GM19468 (cell line): ENCODE measurements around the gene CARNS1.

Source experiments
- ATAC-seq: cut with Tn5 transposase; IDR thresholded peaks from one replicate; pipeline ENCODE4 v1.9.1; 2021; ENCODE audit warnings: mild to moderate bottlenecking, moderate library complexity, moderate number of reproducible peaks; ENCODE audit not compliant: unreplicated experiment; ENCODE audit errors: extremely low read depth

Gene CARNS1

DNA sequence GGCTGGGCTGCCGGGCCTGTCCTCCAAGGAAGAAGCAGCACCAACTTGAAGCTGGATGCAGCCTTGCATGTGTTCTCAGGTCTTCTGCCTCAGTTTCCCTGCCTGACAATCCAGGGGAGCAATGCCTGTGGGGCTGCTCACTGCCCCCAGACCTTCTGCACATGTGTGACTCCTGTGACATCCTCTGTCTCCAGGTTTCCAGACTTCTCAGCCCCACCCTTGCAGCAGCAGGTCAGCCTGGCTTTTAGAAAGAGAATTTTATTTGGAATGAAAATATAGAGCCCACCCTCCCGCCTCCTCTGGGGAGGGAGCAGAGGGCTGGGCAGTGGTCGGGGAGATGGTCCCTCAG, 22.3 kb downstream of the CARNS1 start:
- ATAC-seq = no peak

DNA sequence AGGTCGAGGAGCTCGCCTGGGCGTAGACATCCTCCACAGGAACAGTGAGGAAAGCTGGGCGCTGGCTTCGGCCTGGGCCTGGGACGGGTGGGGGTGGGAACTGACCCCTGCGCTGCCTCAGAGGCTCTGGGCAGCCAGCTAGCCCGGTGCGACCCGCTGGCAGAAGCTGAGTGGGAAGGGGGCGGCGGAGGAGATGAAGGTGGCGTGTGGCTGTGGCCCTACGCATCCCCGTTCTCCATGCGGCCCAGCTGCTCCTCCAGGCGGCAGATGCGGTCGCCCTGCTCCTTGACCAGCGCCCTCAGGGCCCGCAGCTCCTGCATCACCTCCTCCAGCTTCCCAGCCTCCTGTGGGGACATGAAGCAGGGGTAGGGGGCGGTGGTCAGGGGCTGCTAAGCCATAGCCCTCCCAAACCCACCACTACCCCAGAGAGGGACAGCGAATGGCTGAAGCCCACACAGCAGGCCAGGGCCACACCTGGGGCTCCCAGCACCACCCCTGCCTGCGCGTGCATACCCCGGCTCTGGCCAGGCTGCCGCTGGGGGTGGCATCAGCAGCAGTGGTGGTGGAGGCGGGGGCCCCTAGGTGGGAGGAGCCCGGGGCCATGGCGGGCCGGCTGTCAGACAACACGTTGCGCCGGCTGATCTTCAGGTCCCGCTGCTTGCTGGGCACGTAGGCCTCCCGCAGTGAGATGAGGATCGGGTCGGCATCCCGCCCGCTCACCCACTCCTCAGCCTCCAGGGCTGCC, 22.9 kb downstream of the CARNS1 start:
- ATAC-seq = no peak

DNA sequence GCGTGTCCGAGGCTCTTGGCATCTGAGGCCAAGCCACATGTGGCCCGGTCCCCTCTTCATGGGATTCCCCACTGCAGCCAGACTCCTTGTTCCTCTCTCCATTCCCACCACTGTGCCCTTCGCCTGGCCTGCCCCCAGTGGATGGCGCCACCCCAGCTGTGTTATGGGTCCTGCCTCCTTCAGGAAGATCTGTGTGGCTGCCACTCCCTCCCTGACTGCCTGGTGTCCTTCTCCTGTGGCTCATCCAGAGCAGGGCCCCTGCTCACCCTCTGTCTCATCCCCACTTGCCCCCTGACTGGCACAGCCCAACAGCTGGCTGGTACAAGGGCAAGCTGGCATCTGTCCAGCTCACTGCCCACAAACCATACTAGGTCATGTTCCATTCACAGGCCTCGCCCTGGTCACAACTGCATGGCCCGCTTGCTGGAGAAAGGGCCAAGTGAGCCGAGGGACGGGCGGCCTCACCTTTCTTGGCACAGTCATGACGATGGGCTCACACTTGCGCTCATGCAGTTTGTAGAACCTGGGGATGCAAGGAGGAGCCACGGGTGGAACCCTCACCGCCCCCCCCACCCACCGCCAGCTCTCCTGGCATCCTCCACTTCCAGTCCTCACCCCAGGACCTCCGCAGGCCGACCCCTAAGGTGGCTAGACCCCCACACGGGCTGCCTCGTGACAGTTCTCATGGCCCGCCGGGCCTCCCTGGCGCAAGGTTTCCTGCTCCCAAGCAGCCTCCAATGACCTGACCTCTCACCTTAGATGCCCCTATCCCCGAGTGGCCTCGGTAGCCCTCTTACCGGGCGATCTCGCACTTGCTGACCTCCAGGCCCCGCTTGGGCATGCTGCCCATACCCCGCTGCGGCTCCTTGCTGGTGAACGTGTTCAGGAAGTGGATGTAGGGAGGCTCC, 24.1 kb downstream of the CARNS1 start:
- no peak for ATAC-seq

DNA sequence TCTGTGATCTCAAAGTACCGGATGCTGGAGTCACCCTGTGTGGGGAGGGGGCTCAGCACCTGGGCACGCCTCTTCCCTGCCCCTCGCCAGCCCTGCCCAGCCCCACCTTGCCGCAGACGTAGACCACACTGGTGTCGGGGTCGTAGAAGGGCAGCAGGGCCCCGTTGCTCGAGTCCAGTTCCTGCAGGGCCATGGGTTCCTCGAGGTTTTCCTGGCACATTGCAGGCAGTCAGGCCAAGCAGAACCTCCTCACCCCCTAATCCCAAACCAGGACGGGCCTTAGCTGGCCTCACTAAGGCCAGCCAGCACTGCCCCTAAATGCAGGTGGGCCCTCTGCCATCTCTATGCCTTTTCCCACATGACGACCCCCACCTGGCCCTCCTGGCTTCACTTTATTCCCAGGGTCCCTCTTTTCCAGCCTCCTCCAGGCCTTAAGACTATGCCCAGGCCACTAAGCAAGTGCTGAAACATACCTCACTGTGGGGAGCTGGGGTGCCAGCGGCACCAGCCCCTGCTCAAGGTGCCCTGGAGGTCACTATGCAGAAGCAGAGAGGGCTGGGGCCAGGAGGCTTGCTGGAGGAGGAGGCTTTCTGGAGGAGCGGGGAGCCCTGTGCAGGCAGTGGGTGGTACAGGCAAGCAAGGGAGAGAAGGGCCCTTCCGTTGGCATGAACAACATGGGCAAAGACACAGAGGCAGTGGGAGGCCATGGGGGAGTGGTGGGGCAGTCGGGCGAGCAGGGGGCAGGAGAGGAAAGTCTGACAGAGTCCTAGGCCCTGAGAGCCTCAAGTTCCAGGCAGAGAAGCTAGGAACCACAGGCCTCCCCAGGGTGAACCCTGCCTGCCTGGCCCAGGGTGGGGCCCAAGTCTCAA, 25.0 kb downstream of the CARNS1 start:
- ATAC-seq = no peak

DNA sequence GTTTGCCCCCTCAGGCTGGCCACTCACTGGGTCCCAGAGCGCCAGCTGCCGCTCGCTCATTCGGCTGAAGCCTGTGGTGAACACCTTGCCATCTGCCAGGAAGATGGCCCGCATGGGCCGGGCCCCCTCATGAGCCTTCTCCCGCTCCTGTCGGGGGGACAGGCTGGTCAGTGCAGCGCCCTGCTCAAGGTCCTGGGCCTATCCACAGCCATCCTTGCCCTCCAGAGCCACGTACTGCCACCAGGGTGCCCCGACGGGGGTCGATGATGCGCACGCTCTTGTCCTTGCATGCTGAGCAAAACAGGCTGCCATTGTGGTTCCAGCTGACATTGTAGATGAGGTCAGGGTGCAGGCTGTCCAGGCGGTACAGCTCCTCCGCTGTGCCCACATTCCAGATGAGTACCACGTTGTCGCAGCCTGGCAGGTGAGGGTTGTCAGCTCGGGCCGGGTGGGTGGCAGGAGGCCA, 25.7 kb downstream of the CARNS1 start:
- ATAC-seq = no peak

DNA sequence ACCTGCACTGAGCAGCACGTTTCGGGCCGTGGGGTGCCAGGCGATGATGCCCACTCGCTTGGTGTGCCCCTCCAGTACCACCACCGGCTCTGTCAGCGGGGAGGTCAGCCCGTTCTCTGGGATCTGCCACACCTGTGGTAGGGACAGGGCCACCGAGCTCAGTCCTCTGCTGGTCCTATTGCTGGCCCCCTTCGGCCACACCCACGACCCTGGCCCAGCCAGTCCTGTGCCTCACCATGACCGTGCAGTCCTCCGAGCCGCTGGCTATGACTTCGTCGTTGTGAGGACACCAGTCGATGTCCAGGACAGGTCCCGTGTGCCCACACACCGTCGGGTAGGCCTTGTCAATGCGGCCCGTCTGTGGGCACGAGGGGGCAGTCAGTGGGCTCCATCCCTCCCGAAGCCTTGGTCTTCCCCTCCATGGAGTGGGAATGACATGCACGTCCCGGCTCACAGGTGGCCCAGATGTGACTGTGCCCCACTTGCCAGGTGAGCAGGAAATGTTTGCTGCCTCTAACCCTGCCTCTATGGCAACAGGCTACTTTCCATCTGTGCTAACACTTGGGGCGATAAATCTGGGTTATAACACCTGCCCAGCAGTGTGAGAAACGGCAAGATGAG, 26.4 kb downstream of the CARNS1 start:
- no peak for ATAC-seq

DNA sequence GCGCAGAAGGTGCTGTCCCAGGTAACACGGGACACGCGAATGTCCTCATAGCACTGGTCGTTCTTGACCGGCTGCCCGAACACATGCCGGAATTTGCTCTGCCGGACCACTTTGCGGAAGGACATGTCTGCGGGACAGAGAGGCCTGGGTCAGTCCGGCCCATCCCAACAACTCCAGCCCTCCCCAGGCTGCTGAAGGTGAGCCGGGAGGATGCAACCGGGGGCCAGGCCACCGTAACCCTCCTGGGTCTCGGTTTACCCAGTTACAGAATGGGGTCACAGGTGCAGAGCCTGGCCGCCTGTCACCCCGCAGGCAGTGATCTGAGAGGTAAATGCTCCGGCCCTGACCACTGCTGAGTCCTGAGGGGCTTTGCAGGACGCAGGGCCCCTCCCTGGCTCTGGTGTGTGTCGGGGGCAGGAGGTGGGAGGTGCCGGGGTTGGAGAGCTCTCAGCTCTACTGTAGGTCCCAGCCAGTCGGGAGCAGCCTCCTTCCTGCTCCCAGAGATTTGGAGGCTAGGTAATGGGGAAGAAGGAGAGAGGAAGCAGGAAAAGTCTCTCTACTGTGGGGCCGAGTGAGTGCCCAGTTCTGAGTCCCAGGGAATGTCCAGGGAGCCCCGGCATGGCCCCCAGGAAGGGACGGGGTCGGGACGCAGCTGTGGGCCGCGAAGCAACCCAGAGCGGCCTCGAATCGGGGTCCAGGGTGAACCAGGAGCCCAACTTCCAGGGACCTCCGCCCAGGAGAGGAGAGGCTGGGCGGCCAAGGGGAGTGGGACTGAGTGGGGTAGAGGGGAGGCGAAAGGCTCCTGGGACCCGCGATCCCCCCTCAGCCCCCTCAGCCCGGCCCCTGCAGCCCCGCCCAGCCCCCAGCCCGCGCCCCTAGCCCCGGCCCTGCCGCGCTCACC, 27.3 kb downstream of the CARNS1 start:
- ATAC-seq = no peak

DNA sequence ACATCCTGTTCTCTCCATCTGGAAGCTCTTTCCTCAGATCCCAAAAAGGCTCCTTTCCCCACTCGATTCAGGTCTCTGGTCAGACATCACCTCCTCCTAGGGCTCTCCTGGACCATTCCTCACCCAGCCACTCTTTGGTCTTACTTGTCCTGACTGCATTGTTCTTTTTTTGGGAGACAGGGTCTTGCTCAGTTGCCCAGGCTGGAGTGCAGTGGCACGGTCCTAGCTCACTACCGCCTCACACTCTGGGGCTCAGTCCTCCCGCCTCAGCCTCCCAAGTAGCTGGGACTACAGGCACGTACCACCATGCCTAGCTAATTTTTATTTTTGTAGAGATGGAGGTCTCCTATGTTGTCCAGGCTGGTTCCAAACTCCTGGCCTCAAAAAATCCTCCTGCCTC, 30.0 kb downstream of the CARNS1 start:
- ATAC-seq = no peak

DNA sequence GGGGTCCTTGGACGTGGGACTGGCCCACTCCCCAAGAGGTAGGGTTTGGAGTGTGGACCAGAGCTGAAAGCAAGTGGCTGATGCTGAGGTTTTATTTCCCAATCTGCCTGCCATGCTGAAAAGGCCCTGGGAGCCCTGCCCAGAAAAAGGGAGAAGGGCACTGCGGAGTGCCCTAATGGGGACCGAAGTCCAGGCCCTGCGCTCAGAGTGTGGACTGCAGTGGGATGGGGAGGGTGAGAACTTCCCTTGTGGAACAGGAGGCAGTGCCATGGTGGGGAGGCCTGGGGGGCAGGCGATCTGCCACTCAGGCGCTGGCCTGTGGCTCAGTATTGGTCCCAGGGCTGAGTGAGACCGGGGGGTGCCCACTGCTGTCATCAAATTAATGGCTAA, 32.7 kb downstream of the CARNS1 start:
- no peak for ATAC-seq

DNA sequence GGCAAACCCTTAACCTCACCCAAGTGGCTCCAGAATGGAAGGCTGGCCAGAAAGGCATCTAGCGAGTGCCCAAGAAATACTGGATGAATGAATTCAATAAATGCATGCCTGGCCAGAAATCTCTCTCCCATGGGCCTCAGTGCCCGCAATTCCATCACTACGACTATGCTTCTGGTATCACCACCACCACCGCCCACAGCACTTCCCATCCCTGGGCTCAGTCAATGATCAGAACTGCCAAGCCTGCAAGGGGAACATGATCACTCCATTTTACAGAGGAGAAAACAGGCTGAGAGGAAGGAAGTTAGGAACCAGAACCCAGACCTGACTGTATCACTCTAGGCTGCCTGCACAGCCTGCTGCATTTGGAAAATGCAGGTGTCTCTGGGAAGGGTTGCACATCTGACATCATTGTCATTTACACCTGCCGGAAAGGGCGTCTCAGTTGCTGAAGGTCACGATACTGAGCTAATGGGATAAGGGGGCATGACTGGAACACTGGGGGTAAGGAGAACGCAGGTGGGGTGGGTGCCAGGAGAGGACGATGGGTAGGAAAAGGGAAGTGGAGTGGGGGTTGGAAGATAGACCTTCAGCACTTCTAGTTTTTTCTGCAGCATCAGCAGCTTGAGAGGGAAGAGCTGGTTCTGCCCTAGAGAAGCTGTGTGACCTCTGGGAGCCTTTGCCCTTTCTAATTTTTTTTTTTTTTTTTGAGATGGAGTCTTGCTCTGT, 33.8 kb downstream of the CARNS1 start:
- ATAC-seq = no peak

DNA sequence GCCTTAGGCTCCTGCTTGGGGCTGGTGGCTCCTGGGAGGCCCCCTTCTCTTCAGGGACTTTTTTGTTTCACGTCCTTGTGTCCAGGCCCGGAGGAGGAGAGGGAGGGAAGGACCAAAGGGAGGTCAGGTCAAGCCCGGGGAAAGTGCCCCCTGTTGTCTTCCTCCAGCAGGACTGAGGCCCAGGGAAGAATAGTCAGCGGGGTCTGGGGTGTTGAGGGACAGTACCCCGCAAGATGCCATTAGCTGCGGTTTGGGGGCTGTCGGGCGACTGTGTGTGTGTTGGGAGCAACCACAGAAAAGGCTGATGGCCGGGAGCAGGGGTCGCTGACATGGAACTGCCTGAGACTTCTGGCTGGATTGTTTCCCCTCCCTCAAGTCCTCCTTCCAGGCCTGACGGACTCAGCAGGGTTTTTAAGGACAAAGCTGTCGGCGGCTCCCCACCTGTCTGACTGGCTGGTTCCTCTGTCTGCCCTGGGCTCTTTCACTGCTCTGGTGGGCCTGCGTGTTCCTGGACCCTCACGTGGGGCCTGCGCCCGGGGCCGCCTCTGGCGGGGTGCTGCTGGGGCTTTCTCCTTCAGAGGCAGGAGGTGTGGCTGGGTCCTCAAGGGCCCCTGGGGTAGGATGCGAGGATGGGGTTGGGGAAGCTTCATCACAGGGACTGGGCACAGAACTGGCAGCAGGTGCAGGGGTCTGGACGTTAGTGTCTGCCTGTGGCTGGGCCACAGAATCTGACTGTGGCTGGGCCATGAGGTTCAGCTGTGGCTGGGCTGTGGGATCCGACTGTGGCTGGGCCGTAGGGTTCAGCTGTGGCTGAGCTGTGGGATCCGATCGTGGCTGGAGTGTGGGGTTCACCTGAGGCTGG, 35.5 kb downstream of the CARNS1 start:
- ATAC-seq = no peak

DNA sequence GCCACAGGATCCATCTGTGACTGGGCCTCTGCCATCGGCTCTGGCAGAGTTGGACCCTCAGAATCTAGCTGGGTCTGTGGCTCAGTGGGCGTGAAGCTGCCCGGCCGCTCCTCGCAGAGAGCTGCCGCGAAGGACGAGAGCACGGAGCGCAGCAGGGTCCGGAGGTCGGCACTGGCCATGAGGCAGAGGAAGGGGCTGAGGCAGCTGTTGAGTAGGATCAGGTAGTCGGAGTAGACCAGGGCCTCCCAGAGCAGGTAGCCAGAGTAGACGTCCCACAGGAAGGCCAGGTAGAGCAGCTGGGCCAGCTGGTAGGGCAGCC, 36.1 kb downstream of the CARNS1 start:
- no peak for ATAC-seq

DNA sequence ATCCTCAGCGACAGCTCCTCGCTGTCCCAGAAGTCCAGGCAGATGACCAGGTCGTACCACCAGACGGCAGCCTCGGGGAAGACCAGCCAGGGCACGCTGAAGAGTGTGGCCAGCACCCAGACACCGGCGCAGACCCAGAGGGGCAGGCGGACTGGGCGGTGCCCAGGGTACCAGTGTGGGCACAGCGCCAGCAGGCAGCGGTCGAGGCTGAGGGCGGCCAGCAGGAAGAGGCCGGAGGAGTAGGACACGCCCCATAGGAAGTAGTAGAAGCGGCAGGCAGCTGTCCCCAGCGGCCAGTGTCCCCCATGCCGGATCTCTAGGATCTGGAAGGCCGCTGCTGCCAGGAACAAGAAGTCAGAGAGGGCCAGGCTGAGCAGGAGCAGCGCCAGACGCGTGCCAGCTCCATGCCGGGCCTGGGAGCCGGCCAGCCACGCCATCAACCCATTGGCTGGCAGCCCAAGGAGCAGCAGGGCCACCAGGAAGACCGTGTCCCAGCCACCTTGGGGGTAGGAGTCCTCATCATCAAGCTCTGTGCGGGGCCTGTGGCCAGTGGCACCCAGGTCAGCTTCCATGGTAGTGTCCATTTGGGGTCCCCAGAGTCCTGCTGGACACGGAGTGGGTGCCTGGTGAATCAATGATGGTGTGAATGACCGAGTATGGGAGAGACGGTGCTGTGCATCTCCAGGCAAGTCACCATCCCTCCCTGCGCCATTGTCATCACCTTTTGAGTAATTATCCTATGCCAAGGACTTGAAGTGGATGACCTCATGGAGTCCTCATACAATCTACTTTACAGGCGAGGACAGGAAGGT, 36.9 kb downstream of the CARNS1 start, which contains the start of gene GPR152:
Gene GPR152 (minus strand): TSS at position 589 of the 812 bp plus-strand sequence. CDS start 5 bp downstream, at position 584.
- no peak for ATAC-seq

DNA sequence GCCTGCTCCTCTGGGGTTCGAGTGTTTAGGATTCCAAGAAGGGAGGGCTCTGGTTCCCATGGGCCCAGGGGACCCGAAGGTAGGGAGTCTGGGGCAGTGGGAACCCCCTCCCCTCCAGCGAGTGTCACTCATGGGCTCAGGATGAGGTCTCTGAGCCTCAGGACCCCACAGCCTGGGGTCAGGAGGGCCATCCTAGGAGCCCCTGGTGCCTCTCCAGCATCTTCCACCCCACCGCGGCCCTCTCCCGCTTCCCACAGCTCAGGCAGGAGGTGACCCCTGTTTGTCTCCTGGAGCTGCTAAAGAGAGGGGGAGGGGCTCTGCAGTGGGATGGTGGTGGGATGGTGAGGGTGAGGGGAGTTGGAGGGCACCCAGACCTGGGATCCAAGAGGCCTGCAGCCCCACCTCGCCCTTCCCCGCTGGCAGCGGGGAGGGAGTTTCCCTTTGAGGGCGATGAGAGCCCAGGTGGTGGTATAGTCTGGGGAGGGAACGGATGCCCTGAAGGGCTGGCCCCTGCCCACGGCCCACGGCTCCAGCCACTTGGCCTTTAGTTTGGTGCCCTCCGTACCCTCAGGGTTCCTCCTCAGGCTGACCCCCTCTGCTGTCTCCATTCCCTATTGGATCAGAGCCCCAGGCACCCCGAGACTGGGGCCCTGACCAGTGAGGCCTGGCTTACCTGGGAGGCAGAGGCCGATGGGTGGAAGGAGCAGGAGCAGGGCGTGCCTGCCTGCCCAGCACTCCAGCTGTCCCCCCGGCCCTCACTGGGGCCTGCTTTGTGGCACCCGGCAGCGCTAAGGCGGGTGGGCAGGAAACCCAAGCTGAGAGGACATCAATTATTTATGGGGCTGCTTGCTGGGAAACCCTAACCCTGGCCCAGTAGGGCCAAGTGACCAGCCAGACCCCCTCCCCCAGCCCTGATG, 38.6 kb downstream of the CARNS1 start:
- no peak for ATAC-seq

DNA sequence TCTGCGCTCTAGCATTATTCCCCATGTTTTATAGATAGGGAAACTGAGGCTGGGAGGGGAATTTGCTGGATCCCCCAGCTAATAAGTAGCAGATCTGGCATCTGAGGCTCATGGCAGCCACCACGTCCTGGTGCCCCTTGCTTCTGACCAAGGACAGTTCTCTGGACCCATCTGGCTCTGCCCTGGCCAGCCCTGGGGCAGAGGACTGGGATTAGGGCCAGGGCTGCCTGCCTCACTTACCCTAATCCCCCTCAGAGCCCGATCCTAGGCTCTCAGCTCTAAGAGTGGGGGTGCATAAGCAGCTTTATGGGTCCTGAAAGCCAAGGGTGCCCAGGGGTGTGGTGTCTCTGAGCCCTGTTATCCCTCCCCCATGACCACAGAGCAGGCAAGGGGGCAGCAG, 39.6 kb downstream of the CARNS1 start, which contains the start of gene CABP4:
Gene CABP4 (plus strand): TSS at position 301 of the 400 bp plus-strand sequence. CDS start 70 bp downstream, at position 371.
- no peak for ATAC-seq
